Stromal cell of bone marrow (primary cell): Measurements from ENCODE around the gene TRABD2B.

ENCODE experiments used
- DNase-seq: peaks from one replicate; pipeline ENCODE4 v3.0.0-alpha.2; 2012; ENCODE audit warnings: low read depth

Gene TRABD2B

DNA sequence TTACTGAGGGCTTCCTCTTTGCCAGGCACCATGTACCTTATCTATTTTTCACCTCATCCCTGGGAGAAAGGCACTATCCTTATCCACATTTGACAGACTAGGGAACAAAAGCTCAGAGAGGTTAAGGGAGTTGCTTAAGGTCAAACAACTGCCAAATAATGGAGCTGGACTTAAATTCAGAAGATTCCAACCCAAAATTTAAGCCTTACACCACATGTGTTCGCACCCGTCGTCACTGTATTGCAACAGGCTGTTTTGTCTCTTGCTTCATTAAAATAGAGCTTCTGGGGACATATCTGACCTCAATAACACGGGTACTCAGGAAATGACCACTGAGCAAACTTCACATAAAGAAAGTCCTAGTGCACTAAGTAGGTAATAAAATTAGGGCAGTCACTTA lies 62.0 kb downstream of the TRABD2B start:
- DNase-seq = no peak

DNA sequence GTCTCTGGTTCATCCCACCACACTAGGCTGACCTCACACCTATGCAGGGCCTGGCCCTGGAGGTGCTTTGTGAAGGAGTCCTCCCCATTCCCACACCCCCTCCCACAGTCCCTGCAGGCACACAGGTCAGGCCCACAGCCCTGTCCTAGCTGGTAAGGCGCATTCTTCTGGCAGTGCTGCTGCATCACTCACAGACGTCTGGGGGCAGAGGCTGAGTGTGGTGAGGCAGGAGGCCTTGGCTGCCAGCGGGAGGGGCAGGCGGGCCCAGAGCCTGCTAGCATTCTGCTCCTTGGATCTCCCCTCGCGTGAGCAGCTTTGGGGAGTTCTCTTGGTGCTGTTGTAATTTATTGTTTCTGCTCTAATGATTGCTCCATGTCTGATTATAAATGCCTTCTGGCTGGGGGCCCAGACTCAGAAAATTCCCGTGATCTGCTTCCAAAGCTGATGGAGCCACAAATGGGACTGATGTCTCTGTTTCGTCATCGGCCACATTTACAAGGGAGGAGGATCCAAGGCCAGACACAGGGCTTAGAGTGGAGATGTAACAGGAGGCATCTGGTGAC lies 62.9 kb downstream of the TRABD2B start:
- peak; percentile 82 for DNase-seq

DNA sequence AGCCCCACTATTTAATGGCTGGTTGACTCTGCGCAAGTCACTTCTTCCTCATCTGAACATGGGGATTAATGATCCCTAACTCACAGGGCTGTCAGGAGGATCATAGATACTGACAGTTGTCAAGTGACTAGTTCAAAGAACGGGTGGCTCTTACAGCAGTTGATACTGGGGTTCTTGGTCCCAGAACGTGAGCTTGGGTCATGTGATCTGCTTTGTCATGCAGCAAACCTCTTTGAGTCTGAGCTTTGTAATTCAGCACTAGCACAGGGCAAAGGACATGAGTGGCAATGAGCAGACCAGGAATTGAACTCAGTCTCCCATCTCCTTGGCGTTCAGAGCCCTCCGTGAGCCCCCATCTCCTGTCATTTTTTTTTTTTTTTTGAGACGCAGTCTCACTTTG lies 64.4 kb downstream of the TRABD2B start:
- DNase-seq = no peak

DNA sequence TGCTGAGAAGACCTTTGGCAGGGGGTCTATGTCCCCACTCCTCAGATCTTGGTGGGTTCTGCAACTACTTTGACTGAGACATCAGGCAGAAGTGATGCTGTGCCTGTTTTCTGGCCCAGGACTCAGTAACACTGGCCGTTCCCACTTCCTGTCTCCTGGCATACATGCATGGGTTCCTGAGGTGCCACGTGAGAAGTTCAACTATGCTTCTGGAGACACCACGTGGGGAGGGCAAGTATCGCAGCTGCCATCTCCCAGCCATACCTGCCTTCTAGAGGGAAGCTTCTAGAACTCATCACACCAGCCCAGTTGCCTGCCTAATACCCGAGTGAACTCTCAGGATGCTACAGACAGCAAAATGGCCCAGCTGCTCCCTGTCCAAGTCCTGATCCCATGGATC lies 65.8 kb downstream of the TRABD2B start:
- no peak for DNase-seq

DNA sequence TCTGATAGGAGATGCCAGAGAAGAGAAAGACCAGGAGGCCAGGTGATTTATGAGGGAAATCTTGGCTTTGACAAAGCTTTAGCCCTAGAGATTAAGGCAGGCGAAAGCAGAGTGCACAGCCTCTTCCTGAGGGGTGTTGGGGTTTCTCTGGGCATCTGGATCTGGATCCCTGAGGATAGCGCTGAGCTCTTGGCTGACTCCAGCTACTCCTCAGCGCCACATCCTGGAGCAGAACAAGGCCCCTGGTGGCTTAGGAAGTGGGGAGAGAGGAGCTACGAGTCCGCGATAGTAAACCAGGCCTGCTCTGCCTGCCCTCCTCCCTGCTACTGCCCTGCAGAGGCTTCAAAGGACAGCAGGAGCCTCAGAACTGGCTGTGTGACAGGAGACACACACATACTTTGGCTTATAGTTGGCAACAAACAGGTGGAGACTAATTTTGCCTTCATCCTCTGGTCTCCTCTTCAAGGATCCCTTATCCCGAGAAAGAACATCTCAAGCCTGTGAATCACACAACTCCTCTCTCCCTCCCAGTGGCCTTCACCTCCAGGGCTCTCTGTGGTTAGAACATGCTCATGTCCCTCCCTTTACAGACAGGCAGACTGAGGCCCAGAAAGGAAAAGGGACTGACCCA lies 66.9 kb downstream of the TRABD2B start:
- no peak for DNase-seq

DNA sequence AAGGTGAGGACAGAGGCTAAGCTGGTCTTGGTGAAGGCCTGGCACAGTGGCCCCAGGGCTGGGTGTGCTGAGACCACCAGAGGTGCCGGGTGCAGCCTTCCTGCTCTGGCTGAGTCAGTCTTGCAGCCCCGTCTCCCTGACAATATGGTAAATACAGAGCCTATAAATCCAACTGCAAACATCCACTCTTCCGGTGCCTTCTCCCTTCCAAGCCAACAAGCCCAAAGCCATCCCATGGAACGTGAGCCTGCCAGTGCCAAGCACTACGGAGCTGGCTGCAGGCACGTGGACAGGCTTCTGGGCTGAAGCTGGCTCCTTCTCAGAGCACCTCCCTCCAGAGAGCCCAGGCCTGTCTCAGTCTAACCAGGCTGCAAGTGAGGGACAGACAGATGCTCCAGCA lies 70.0 kb downstream of the TRABD2B start:
- DNase-seq = no peak

DNA sequence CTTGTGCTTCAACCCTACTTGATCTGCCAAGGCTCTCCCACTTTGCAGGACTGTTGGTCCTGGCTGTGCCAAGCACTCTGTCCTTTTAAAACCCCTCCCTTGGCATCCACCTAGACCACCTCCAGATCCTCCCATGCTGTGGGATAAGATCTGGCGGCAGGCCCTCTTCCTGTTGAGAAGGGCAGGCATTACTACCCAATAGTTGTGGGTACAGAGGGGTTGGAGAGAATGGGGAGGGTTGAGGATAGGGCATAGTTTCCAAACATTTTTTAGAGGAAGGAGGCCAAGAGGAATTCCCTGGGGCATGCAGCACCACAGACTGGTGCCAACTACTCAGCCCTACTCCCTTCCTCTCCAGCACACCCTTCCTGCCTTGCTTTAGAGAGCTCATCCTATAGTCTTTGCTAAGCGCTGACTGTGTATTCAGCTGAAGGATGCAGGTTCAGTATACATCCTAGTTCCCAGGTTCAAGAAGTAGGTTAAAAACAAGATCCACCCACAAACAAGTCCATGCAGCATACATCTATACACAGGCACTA lies 70.7 kb downstream of the TRABD2B start:
- DNase-seq = no peak

DNA sequence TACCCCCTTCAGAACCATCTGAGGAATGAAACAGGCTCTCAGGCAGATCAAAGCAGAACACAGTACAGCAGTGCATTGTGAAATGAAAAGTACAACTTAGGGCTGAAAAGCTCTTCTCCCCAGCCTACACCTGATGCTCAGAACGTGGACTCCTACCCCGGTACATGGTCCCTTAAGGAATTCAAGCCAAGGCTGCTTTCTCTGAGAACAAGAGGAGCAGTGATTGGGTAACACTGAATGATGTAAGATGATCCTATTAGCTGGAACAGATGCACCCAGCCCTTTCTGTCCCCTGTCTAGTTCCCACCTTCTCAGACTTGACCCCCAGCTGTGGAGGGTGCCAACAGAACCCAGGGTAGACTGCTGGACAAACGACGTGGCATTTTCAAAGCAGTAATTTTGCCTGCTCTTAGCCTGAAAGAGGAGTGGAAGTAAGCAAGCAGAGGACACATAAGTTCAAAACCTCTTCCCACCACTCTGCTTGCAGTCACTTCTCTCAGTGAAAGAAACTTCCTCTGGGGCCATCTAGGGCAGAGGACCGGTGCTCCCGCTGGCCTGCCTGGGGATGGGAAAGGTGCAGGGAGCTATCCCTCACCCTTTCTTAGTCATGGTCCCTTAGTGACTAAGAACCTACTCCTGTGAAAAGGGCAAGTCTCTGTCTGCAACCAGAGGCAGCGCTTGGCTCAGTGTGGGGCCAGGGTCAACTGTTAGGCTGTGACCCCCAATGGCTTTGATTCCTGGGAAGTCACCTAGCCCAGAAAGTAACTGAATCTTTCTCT lies 72.7 kb downstream of the TRABD2B start:
- DNase-seq = no peak

DNA sequence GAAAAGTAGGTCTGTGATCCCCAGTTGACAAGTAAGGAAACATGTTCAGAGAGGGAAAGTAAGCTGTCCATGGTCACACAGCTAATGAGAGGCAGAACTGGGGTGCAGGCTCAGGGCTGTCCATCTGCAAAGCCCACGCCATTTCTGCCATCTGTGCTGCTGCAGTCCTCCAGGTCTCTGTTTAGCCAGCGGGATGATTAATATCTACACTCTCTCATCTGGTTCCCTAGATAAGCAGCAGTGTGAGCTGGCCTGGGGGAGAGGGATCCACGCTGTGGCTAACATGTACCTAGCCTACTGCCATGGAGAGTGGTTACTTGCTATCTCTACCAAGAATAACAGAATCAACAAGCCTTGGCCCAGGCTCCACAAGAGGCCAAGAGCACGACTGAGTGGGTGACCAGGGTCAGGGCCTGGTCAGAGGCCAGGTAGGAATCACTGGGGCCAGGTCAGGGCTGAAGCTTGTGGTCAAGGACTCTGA lies 75.2 kb downstream of the TRABD2B start:
- DNase-seq = no peak

DNA sequence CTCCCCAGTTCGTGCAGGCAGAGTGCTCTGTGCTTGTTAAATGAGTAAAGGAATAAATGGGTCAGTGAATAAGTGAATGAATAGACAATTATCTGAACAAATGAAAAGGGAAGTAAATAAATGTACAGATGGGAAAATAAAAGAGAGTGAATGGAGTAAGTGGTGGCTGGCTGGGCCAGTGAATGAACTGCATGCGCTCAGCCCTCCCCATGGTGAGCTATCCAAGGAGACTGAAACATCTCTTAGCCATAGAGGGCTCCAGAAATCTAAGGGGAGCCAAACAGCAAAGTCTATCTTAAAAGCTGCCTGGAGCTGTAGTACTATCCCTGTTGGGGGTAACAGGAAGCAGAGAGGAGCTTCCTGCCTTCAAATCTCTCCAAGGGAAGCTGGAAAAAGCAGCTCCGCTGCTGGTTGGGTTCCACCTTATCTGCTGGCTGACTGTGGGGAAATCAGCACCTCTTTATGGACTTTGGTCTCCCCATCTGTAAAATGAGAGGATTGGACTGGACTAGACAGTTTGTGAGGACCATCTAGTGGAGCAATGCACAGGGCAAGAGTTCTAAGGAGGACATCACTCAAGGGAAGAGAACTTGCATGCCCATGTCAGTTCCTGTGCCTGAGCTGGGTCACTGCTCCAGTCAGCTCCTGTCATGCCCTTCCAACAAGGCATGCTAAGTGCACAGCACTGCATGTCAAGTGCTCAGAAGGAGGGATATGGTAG lies 77.9 kb downstream of the TRABD2B start:
- DNase-seq = no peak

DNA sequence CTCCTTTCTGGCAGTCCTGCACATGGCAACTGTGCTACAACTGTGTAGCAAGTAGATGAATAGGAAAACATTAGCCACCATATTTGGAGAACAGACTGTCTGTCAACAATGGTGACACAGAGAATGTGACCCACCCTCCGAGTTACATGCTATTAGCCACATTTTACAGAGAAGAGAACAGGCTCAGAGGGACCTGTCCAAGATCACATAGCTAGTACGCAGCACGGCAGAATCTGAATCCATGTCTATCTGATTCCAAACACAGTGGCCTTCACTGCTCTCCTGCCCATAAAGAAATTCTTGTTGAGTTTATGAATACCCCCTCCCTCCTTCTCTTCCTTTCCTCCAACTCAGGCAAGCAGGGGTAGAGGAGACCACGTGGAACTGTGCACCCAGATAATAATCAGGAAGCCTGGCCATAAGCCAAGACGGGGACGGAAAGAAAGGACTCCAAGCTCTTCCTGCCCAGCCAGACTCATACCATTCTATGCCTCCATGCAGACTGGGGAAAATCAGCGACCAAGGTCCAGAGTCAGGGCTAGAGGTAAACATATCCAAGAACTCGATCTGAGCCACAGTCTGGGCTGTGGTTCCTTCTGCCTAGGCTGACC lies 78.8 kb downstream of the TRABD2B start:
- no peak for DNase-seq

DNA sequence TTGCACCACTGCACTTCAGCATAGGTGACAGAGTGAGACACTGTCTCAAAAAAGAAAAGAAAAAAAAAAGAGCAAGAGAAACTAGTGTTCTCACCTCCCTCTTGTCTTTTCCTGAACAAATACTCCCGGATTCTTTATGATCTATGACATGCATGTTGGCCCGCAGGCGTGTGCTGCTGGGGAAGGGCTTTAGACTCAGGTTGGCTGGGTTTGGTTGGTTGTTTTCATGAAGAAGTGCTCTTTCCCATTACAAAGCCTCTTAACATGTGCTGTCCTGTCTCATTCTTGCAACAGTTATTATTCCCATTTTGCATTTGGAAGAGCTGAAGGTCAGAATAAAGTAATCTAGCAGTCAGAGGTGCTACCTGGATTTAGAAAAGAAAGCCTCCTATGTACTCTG lies 79.5 kb downstream of the TRABD2B start:
- no peak for DNase-seq

DNA sequence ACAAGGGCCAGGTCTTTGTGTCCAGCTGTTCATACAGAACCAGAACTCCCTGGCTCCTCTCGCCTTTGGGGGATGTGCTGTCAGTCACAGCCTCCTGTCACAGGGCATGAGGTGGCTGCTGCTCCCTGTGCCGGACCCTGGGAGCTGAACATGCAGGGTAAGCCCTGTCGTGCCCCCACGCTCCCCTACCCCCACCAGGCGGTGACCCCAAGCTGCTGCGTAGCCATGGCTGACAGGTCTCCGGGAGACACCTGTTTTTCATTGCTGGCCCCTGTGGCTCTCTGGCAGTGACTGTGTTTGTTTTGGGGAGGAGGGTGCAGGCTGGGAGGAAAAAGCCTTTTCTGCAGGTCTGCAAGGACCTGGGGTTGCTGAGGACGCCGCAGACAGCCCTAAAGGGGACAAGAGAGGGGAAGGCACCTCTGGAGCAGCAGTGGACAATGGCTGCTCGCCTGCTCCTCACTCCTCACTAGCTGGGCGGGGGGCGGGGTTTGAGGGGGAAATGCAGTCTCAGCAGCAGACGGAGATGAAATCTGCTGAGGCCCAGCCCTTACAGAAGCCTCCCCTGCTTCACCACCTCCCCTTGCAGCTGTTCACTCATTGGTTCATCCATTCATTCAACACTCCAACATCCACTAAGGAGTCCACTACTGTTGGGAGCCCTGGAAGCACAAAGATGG lies 81.4 kb downstream of the TRABD2B start:
- DNase-seq = no peak

DNA sequence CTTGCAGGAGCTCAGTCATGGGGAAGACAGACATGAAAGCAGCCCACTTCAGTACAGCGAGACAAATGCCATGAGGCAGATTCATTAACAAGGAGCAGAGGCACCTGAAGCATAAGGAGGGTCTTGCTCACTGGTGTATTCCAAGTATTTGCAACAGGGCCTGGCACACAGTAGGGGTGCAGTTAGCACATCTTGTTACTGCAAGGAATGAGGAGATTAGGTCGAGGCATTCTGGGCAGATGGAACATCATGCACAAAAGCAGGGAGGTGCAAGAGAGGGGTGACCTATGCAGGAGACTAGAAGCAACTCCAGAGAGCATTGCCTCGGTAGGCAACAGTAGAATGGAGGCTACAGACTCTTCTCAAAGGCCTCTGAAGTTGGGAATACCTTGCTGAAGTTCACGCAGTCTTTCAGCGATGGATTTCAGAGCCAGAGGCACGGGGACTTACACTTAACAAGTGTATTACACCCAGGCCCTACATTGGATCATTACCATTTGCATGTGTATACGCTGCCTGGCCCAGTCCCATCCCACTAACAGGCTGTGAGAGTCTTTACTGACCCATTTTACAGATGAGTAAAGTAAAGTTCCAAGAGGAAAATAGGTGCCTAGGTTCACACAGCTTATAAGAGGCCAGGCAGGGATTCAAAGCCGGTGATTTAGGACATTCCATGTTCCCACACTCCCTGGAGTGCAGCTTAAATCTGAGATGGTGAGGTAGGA lies 82.1 kb downstream of the TRABD2B start:
- no peak for DNase-seq

DNA sequence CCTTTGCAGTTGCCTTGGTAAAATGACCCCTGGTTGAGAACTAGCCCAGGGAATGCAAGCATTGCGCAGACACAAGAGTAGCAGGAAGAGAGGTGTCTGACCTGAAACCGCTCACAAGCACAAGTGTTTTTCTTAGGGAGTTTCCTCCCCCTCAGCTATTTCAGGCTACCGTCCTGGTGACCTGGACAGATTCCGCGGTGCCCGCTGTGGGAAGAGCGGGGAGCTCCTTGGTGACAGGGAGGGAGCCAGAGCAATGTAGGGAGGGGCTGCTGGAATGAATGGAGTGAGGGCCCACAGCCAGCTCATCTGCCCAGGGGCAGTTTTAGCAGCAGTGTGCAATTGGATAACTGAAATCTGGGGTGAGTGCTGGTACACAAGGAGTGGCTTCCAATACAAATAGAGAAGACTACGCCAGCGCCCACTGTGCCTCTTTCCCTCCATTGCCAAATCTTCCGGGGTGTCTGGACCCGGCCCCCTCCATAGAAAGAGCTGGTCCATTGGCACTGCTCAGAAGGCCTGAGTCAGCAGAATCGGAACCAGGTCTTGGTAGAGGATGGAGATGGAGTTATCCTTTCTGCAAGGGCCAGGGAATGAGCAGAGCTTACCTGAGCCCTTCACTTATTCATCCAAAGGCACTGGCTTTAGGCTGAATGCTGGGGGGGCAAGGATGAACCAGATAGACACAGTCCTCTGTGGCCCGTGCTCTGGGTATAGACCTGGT lies 82.8 kb downstream of the TRABD2B start:
- DNase-seq = no peak

DNA sequence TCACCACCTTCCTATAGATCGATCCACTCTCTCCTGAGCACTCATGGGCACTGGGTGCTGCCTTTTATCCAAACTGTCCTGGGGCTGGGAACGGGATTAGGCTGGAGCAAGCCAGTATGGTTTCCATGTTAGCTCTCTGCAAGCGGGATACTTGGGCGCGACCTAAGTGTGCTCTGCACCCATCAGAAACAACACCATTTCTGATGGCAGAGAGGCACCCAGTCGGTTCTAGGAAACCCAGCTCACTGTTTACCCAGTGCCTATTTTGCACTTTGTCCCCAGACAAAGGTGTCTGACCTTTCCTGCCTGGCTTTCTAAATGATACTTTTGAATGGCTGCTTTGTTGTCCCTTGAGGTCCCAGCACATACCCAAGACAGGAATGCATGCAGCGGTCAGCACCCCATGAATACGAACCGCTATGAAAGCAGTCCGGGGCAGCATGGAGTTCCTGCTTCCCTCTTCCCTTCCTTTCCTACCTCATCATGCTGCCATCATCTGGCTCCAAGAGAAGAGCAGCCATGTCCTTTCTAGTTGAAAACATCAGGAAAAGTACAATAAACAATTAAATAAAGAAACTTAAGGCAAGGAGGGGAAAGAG lies 83.9 kb downstream of the TRABD2B start:
- DNase-seq = no peak

DNA sequence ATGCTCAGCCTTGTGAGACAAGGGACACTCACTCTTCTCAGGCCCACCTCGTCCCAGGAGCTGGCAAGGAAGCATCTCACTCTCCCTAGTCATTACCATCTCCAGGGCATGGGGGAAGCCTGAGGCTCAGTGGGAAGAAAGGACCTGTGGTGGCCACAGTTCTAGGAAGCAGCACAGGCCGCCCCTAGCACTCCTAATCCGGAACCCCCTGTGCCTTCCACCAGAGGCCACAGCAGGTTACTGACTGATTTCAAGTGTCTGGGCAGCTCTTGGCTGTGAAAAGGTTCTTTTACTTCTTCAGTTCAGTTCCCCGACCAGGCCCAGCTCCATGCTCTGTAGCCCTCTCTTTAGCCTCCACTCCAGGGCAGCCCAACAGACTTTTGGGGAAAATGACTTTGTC lies 84.4 kb downstream of the TRABD2B start:
- no peak for DNase-seq

DNA sequence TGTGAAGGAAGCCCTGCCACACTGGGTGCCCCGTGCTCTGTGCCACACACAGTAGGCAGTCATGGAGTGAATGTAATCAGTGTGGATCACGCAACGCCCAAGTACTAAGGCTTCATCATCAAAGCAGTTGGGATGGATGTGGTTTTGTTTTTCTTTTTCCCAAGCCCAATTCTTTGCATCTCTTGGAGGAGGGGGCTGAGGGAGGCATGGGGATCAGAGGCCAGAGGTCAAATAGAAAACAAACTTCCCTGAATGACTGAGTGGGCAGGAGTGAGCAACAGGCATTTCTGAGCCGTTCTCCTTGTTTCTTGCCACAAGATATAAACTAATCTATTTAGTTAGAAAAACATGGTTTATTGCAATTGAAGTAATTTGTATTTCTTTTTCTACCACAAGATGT lies 85.3 kb downstream of the TRABD2B start:
- no peak for DNase-seq

DNA sequence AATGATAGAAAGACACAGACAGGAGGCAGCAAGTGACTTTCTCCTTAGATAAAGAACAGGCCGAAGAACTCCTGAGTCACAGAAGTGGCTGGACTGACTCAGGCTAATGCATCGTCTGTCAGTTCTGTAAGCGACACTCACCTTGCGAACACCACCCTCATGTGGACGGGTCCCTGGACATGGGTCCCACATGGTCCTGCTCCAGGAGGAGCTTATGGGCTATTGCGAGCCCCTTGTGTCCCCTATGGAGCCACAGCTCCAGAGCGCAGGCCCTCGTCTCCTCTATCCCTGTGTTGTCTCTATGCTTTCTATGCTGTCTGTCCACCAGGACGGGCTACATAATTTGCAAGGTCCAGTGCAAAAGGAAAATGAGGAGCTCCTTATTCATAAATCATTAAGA lies 85.8 kb downstream of the TRABD2B start:
- DNase-seq = no peak

DNA sequence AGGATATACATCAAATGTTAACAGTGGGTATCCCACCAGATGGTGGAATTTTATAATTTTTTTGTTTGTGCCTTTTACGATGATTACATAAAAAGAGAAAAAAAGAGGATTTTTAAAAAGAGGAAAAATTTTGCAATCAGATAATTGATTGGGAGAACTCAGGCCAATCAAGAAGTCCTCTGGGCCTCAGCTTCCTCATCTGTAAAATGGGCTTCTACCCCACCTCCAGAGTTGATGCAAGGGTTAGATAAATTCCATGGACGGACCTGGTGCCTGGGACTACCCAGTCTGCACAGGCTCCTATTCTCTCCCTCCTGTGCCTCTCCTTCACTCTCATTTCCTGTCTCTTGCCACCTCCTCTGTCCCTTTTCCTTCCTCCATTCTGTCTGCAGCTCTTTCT lies 88.9 kb downstream of the TRABD2B start:
- no peak for DNase-seq
